Mammary epithelial cell (primary cell): ENCODE data around the gene FASN.

Experiments
- EZH2 ChIP-seq: IDR thresholded peaks from 2 replicates; pipeline ENCODE4 v1.6.1; 2012; ENCODE audit warnings: low read length, inconsistent platforms, borderline replicate concordance
- TF ChIP-seq, protein P1 (sequence below), 2 donors: IDR thresholded peaks in 1 of 2; conservative IDR thresholded peaks in 1 of 2; 2 replicates each; pipeline ENCODE4 v1.5.1; 2011 to 2012; ENCODE audit warnings: inconsistent platforms in 2 of 2, low read length in 2 of 2, mild to moderate bottlenecking in 2 of 2, control low read depth in 1 of 2, low read depth in 1 of 2; ENCODE audit not compliant: insufficient read depth in 1 of 2; ENCODE audit errors: extremely low read depth in 1 of 2

DNA sequence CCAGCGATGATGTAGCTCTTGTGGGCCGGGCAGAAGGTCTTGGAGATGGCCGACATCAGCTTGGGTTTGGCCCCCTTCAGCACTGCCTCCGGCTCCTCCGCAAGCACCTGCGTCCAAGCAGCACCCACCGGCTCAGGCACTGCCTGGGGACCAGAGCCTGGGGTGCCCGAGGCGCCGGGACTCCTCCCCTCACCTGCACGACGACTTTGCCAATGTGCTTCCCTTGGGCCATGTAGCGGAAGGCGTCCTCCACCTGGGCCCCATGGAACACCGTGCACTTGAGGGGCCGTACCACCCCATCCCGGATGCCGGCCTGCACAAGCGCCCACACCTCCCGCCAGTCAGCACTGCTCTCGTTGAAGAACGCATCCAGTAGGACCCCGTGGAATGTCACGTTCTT, 15.0 kb downstream of the FASN start:
- TF ChIP-seq EZH2 = no peak
- TF ChIP-seq, protein P1, sequence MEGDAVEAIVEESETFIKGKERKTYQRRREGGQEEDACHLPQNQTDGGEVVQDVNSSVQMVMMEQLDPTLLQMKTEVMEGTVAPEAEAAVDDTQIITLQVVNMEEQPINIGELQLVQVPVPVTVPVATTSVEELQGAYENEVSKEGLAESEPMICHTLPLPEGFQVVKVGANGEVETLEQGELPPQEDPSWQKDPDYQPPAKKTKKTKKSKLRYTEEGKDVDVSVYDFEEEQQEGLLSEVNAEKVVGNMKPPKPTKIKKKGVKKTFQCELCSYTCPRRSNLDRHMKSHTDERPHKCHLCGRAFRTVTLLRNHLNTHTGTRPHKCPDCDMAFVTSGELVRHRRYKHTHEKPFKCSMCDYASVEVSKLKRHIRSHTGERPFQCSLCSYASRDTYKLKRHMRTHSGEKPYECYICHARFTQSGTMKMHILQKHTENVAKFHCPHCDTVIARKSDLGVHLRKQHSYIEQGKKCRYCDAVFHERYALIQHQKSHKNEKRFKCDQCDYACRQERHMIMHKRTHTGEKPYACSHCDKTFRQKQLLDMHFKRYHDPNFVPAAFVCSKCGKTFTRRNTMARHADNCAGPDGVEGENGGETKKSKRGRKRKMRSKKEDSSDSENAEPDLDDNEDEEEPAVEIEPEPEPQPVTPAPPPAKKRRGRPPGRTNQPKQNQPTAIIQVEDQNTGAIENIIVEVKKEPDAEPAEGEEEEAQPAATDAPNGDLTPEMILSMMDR (conservative IDR thresholded peaks at IDR 0.05 in 1 of 2, IDR thresholded peaks at IDR 0.05 in 1 of 2; ENCODE audit: extremely low read depth in 1 of 2, insufficient read depth in 1 of 2, low read depth in 1 of 2, low read length in 2 of 2) = no peak
